B cell (primary cell): ENCODE data around the gene MGMT. TPM values are rescaled to one million over a fixed set of nuclear protein-coding genes. Genes with fewer than 3 reads are reported as not detected.

Experiments
- ATAC-seq: fragments of 200-7000 bp; cut with Tn5 transposase; one replicate; pipeline ENCODE4 v1.10.0; 2021; ENCODE audit warnings: low read depth, mild to moderate bottlenecking, moderate number of reproducible peaks, moderate library complexity
- CTCF ChIA-PET: fragments of 350-600 bp; sonication (Branson Sonifier 250); formaldehyde crosslinking; loops from one replicate; lab custom pipeline; 2021; ENCODE audit warnings: antibody characterized with exemption, inconsistent platforms; lab: Charles Lee
- POLR2A ChIA-PET: fragments of 350-600 bp; sonication (Branson Sonifier 250); formaldehyde crosslinking; loops from one replicate; lab custom pipeline; 2021; ENCODE audit warnings: antibody characterized with exemption; lab: Charles Lee
- DNase-seq: peaks from one replicate; pipeline ENCODE4 v3.0.0; 2013
- H2AFZ ChIP-seq: 2 replicates; pipeline ENCODE4 v1.6.1; 2012; ENCODE audit warnings: mild to moderate bottlenecking, low read depth, low read length; ENCODE audit not compliant: insufficient read depth, poor library complexity, severe bottlenecking
- H3K27ac ChIP-seq, 2 donors: 1 replicate in 1 of 2; 2 replicates in 1 of 2; pipeline ENCODE4 v1.5.1; 2012 to 2013; ENCODE audit warnings: low read length in 2 of 2, mild to moderate bottlenecking in 2 of 2, moderate library complexity in 1 of 2
- H3K27me3 ChIP-seq, 4 experiments: fragments of 200-600 bp in 1 of 4; sonication (generic) in 1 of 4; replicated peaks in 1 of 4; 1 replicate in 2 of 4; 2 replicates in 2 of 4; pipeline versions ENCODE4 v1.6.1 to v1.7.0; 2013 to 2016; ENCODE audit warnings: low read length in 3 of 4, mild to moderate bottlenecking in 2 of 4, mixed read lengths in 1 of 4, moderate library complexity in 1 of 4; ENCODE audit not compliant: insufficient read depth in 4 of 4, control insufficient read depth in 3 of 4; ENCODE audit errors: control extremely low read depth in 1 of 4
- H3K36me3 ChIP-seq, 2 experiments: replicated peaks in 1 of 2; 1 replicate in 1 of 2; 2 replicates in 1 of 2; pipeline versions ENCODE4 v1.6.1 to v1.7.1; 2013; ENCODE audit warnings: low read length in 1 of 2; ENCODE audit not compliant: insufficient read depth in 2 of 2, control insufficient read depth in 1 of 2; ENCODE audit errors: control extremely low read depth in 1 of 2, extremely low read depth in 1 of 2
- H3K4me1 ChIP-seq, 2 donors: fragments of 200-600 bp in 1 of 2; sonication (generic) in 1 of 2; 1 replicate in 1 of 2; 2 replicates in 1 of 2; pipeline versions ENCODE4 v1.5.1 to v1.6.1; 2013 to 2017; ENCODE audit warnings: low read length in 2 of 2; ENCODE audit not compliant: control insufficient read depth in 2 of 2, insufficient read depth in 2 of 2
- H3K4me2 ChIP-seq: replicated peaks from 2 replicates; pipeline ENCODE3; 2012; ENCODE audit warnings: mild to moderate bottlenecking, low read depth, low read length; ENCODE audit not compliant: poor library complexity, severe bottlenecking
- H3K4me3 ChIP-seq, 5 experiments: fragments of 200-600 bp in 1 of 5; sonication (generic) in 1 of 5; 1 replicate in 3 of 5; 2 replicates in 2 of 5; pipeline versions ENCODE4 v1.5.1 to v1.7.0; 2011 to 2016; ENCODE audit warnings: low read length in 4 of 5, mild to moderate bottlenecking in 4 of 5, low read depth in 2 of 5, control low read depth in 1 of 5, moderate library complexity in 1 of 5; ENCODE audit not compliant: insufficient read depth in 1 of 5; ENCODE audit errors: control extremely low read depth in 1 of 5, extremely low read depth in 1 of 5
- H3K79me2 ChIP-seq: fragments of 200-600 bp; sonication (generic); one replicate; pipeline ENCODE4 v1.6.0; 2016; ENCODE audit warnings: low read length; ENCODE audit not compliant: control insufficient read depth, insufficient read depth
- H3K9ac ChIP-seq: fragments of 200-600 bp; sonication (generic); 2 replicates; pipeline ENCODE4 v1.6.1; 2017; ENCODE audit warnings: mild to moderate bottlenecking, low read length, moderate library complexity
- H3K9me3 ChIP-seq, 3 donors: one replicate each; pipeline versions ENCODE4 v1.6.1 to v1.7.1; 2013; ENCODE audit warnings: low read length in 2 of 3; ENCODE audit not compliant: control insufficient read depth in 2 of 3, insufficient read depth in 1 of 3; ENCODE audit errors: control extremely low read depth in 1 of 3
- H4K20me1 ChIP-seq: 2 replicates; pipeline ENCODE4 v1.6.0; 2012; ENCODE audit warnings: mild to moderate bottlenecking, low read length; ENCODE audit not compliant: insufficient read depth, control insufficient read depth, poor library complexity, severe bottlenecking
- H3K27ac Mint-ChIP-seq: one replicate; pipeline ENCODE4 v1.8.0; 2021; ENCODE audit warnings: mixed read lengths
- H3K27me3 Mint-ChIP-seq: one replicate; pipeline ENCODE4 v1.8.0; 2021; ENCODE audit warnings: mixed read lengths
- H3K4me1 Mint-ChIP-seq: one replicate; pipeline ENCODE4 v1.8.0; 2021; ENCODE audit warnings: mixed read lengths
- H3K4me3 Mint-ChIP-seq: one replicate; pipeline ENCODE4 v1.8.0; 2021; ENCODE audit warnings: mixed read lengths
- H3K9me3 Mint-ChIP-seq: one replicate; pipeline ENCODE4 v1.8.0; 2022; ENCODE audit warnings: mixed read lengths; ENCODE audit not compliant: insufficient read depth
- EZH2 ChIP-seq: IDR thresholded peaks from 2 replicates; pipeline ENCODE4 v1.6.1; 2012; ENCODE audit warnings: borderline replicate concordance, low read depth, mild to moderate bottlenecking, moderate library complexity, low read length; ENCODE audit not compliant: insufficient read depth, poor library complexity, severe bottlenecking
- WGBS: methylation state at CpG from one replicate; pipeline ENCODE4 v1.1.5; 2013; ENCODE audit warnings: missing lambda C conversion rate; ENCODE audit not compliant: insufficient coverage; 5-methylcytosine and 5-hydroxymethylcytosine counted together
- intact Hi-C: fragments of 100-400 bp; cut with micrococcal nuclease; formaldehyde crosslinking; loops from one replicate; pipeline ENCODE4 v1.10.0; 2022
- polyA plus RNA-seq: library from polyadenylated mRNA; depleted of rRNA; stranded (reverse); fragments of >200 nt; gene quantifications from 2 replicates; pipeline ENCODE4 v1.2.3, GENCODE V29; 2012
- total RNA-seq, 2 donors: library from RNA; stranded (reverse); fragments of 120-200 nt in 1 of 2; gene quantifications; 1 replicate in 1 of 2; 2 replicates in 1 of 2; pipeline versions ENCODE4 v1.2.3 to v1.2.4, GENCODE V29; 2013 to 2022
- TF ChIP-seq, protein P1 (sequence below): fragments of 200-600 bp; IDR thresholded peaks from one replicate; pipeline ENCODE4 v1.8.0; 2022; ENCODE audit warnings: antibody characterized with exemption, mild to moderate bottlenecking

MGMT gene
- total and polyA plus RNA-seq, 2 donors (not counting 1 experiment from before 2014, with no cell fraction given) = 16.6 to 87.7 TPM

DNA sequence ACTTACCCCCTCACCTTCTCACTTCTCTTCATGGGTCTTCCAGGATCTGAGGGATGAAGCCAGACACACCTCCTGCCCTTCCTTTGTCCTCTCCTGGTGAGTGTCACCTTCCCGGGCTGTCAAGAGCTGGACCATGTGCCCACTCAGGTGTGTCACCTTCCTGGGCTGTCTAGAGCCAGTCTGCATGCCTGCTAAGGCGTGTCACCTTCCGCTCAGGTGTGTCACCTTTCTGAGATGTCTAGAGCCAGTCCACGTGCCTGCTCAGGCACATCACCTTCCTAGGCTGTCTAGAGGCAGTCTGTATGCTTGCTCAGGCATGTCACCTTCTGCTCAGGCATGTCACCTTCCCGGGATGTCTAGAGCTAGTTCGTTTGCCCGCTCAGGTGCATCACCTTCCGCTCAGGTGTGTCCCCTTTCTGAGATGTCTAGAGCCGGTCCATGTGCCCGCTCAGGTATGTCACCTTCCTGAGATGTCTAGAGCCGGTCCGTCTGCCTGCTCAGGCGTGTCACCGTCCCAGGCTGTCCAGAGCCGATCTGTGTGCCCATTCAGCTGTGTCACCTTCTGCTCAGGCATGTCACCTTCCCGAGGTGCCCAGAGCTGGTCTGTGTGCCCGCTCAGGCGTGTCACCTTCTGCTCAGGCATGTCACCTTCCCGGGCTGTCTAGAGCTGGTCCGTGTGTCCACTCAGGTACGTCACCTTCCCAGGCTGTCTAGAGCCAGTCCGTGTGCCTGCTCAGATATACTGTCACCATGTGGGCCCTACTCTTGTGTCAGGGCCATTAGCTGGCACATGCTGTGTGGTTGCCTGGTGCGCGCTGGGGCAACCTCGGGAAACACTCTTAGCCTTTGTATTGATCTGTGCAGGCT is 251.7 kb downstream of the MGMT start:
- H3K27me3 ChIP-seq = no peaks in the 10 kb centered on the region
- no peak overlapping the region for H3K4me3 Mint-ChIP-seq
- H3K9me3 Mint-ChIP-seq = peaks cover 7% of the 10 kb centered on the region
- H3K4me1 ChIP-seq = no peaks in the 10 kb centered on the region
- no peaks in the 10 kb centered on the region for H3K4me1 Mint-ChIP-seq
- H3K4me3 ChIP-seq = no peak overlapping the region
- H3K36me3 ChIP-seq = no peaks in the 10 kb centered on the region
- CTCF ChIA-PET = no interaction called here
- TF ChIP-seq EZH2 = no peak
- TF ChIP-seq, protein P1, sequence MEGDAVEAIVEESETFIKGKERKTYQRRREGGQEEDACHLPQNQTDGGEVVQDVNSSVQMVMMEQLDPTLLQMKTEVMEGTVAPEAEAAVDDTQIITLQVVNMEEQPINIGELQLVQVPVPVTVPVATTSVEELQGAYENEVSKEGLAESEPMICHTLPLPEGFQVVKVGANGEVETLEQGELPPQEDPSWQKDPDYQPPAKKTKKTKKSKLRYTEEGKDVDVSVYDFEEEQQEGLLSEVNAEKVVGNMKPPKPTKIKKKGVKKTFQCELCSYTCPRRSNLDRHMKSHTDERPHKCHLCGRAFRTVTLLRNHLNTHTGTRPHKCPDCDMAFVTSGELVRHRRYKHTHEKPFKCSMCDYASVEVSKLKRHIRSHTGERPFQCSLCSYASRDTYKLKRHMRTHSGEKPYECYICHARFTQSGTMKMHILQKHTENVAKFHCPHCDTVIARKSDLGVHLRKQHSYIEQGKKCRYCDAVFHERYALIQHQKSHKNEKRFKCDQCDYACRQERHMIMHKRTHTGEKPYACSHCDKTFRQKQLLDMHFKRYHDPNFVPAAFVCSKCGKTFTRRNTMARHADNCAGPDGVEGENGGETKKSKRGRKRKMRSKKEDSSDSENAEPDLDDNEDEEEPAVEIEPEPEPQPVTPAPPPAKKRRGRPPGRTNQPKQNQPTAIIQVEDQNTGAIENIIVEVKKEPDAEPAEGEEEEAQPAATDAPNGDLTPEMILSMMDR = no peak
- H4K20me1 ChIP-seq = no peaks in the 10 kb centered on the region
- no peak overlapping the region for H3K9ac ChIP-seq
- intact Hi-C loops = no loop called here
- 92% methylated on average over 25 of the region's 25 CpGs for WGBS
- H3K27ac Mint-ChIP-seq = no peak overlapping the region
- no peak for ATAC-seq
- H3K27me3 Mint-ChIP-seq = no peaks in the 10 kb centered on the region
- POLR2A ChIA-PET = no interaction called here
- peaks cover 0 to 29% (median 3%) of the 10 kb centered on the region in 3 donors for H3K9me3 ChIP-seq
- no peak overlapping the region for H2AFZ ChIP-seq
- no peak overlapping the region for H3K27ac ChIP-seq
- no peak for DNase-seq
- no peaks in the 10 kb centered on the region for H3K79me2 ChIP-seq
- no peak overlapping the region for H3K4me2 ChIP-seq

DNA sequence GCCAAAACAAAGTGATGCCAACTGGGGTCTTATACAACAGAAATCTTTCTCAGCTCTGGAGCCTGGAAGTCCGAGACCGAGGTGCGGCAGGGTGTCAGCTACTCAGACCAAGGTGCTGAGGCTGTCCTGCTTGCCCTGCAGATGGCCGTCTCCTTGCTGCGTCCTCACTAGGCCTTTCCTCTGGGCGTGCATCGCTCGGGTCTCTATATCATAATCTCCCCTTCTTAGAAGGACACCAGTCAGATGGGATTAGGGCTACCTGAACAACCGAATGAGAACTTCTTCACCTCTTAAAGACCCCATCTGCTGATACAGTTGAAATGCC is 252.3 kb downstream of the MGMT start:
- Histone ChIP-seq H3K36me3 (no peaks in the 10 kb centered on the region), H3K27ac (no peak overlapping the region), H3K4me2 (no peak overlapping the region), H3K27me3 (no peaks in the 10 kb centered on the region), H4K20me1 (no peaks in the 10 kb centered on the region), H3K79me2 (no peaks in the 10 kb centered on the region), H3K4me3 (no peak overlapping the region), H3K9me3 (peaks cover 0 to 29% (median 3%) of the 10 kb centered on the region in 3 donors), H3K9ac (no peak overlapping the region), H2AFZ (no peak overlapping the region), H3K4me1 (no peaks in the 10 kb centered on the region)
- ChIA-PET POLR2A (no interaction called here), CTCF (no interaction called here)
- ATAC-seq (no peak), DNase-seq (no peak)
- H3K4me1 Mint-ChIP-seq = no peaks in the 10 kb centered on the region
- H3K4me3 Mint-ChIP-seq = no peak overlapping the region
- 98% methylated on average over 9 of the region's 9 CpGs for WGBS
- intact Hi-C loops = no loop called here
- no peaks in the 10 kb centered on the region for H3K27me3 Mint-ChIP-seq
- no peak overlapping the region for H3K27ac Mint-ChIP-seq
- H3K9me3 Mint-ChIP-seq = peaks cover 7% of the 10 kb centered on the region
- no peak for TF ChIP-seq EZH2
- TF ChIP-seq, protein P1 = no peak
